GM23338 (cell line): ENCODE results near the gene RPS21. TPM values are rescaled to one million over a fixed set of nuclear protein-coding genes. Genes with fewer than 3 reads are reported as not detected.

Source experiments
- EZH2phosphoT487 ChIP-seq: fragments of 200-600 bp; sonication (generic); IDR thresholded peaks from one replicate; pipeline ENCODE4 v1.8.1; 2018; ENCODE audit warnings: antibody characterized with exemption; ENCODE audit not compliant: unreplicated experiment
- polyA plus RNA-seq: library from polyadenylated mRNA; unstranded; fragments of >200 nt; fragmentation: Nextera tagmentation; extraction: Ambion mirVana; gene quantifications from 2 replicates; pipeline ENCODE4 v1.2.1, GENCODE V29; 2016
- total RNA-seq: library from RNA; depleted of rRNA; stranded (reverse); fragments of >200 nt; shearing (Covaris generic); gene quantifications from 2 replicates; pipeline ENCODE4 v1.2.3, GENCODE V29; 2014
- TF ChIP-seq, protein P1 (sequence below): fragments of 250-450 bp; sonication (Bioruptor Pico); IDR thresholded peaks from 2 replicates; pipeline ENCODE4 v1.5.0; 2020; ENCODE audit warnings: mild to moderate bottlenecking, moderate library complexity
- TF ChIP-seq, protein P2 (sequence below), 2 experiments: fragments of 200-600 bp in 1 of 2; sonication (generic) in 1 of 2; conservative IDR thresholded peaks; 2 replicates each; pipeline versions ENCODE4 v1.5.1 to v1.6.1; 2016 to 2017; ENCODE audit warnings: antibody characterized with exemption in 2 of 2, low read depth in 2 of 2, mild to moderate bottlenecking in 2 of 2, moderate library complexity in 1 of 2

RPS21 gene
- total and polyA plus RNA-seq, 2 experiments from 2014 or later = 759 to 2,298 TPM

DNA sequence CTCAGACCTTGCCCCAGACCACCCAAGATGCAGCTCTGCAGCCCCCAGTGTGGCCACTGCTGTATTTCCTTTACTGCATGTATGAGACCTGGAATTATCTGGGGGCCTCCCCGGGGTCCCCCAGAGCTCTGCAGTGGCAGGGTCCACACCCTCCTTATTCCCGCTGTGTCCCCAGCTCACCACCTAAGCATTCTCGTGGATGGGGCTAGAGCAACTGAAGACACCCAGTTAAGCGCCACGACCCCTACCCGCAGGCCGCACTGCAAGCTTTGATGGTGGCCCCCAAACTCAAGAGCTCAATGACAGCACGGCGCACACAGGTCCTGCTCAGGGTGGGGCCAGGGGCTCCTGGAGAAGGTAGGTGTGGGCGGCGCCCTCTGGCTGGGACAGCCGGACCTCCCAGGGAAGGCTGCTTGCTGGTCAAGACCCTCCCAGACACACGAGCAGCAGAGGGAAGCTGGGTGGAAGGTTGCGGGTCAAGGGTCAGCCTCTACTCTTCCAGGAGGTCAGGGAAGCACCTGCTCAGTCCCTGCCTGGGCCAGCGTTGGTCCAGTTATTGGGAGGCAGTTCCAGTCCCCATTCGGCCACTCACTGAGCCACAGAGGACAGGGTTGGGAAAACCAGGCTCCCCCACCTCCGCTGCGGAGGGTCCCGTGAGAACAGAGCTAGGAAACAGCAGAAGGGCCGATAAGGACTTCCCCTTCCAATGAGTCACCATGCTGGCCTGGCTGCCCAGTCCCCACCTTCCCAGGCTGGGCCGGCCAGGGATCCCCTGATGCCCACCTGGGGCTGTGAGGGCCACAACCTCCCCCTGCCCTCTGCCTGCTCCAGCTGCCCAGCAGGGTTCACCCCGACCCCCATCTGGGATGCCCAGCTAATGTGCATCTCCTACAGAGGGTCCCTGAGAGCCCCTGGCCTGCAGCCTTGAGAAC lies 22.7 kb upstream of the RPS21 start (continued):
- TF ChIP-seq, protein P1, sequence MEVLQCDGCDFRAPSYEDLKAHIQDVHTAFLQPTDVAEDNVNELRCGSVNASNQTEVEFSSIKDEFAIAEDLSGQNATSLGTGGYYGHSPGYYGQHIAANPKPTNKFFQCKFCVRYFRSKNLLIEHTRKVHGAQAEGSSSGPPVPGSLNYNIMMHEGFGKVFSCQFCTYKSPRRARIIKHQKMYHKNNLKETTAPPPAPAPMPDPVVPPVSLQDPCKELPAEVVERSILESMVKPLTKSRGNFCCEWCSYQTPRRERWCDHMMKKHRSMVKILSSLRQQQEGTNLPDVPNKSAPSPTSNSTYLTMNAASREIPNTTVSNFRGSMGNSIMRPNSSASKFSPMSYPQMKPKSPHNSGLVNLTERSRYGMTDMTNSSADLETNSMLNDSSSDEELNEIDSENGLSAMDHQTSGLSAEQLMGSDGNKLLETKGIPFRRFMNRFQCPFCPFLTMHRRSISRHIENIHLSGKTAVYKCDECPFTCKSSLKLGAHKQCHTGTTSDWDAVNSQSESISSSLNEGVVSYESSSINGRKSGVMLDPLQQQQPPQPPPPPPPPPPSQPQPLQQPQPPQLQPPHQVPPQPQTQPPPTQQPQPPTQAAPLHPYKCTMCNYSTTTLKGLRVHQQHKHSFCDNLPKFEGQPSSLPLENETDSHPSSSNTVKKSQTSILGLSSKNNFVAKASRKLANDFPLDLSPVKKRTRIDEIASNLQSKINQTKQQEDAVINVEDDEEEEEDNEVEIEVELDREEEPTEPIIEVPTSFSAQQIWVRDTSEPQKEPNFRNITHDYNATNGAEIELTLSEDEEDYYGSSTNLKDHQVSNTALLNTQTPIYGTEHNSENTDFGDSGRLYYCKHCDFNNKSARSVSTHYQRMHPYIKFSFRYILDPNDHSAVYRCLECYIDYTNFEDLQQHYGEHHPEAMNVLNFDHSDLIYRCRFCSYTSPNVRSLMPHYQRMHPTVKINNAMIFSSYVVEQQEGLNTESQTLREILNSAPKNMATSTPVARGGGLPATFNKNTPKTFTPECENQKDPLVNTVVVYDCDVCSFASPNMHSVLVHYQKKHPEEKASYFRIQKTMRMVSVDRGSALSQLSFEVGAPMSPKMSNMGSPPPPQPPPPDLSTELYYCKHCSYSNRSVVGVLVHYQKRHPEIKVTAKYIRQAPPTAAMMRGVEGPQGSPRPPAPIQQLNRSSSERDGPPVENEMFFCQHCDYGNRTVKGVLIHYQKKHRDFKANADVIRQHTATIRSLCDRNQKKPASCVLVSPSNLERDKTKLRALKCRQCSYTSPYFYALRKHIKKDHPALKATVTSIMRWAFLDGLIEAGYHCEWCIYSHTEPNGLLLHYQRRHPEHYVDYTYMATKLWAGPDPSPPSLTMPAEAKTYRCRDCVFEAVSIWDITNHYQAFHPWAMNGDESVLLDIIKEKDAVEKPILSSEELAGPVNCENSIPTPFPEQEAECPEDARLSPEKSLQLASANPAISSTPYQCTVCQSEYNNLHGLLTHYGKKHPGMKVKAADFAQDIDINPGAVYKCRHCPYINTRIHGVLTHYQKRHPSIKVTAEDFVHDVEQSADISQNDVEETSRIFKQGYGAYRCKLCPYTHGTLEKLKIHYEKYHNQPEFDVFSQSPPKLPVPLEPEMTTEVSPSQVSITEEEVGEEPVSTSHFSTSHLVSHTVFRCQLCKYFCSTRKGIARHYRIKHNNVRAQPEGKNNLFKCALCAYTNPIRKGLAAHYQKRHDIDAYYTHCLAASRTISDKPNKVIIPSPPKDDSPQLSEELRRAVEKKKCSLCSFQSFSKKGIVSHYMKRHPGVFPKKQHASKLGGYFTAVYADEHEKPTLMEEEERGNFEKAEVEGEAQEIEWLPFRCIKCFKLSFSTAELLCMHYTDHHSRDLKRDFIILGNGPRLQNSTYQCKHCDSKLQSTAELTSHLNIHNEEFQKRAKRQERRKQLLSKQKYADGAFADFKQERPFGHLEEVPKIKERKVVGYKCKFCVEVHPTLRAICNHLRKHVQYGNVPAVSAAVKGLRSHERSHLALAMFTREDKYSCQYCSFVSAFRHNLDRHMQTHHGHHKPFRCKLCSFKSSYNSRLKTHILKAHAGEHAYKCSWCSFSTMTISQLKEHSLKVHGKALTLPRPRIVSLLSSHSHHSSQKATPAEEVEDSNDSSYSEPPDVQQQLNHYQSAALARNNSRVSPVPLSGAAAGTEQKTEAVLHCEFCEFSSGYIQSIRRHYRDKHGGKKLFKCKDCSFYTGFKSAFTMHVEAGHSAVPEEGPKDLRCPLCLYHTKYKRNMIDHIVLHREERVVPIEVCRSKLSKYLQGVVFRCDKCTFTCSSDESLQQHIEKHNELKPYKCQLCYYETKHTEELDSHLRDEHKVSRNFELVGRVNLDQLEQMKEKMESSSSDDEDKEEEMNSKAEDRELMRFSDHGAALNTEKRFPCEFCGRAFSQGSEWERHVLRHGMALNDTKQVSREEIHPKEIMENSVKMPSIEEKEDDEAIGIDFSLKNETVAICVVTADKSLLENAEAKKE (CRISPR knock-in tag) = no peak
- TF ChIP-seq, protein P2, sequence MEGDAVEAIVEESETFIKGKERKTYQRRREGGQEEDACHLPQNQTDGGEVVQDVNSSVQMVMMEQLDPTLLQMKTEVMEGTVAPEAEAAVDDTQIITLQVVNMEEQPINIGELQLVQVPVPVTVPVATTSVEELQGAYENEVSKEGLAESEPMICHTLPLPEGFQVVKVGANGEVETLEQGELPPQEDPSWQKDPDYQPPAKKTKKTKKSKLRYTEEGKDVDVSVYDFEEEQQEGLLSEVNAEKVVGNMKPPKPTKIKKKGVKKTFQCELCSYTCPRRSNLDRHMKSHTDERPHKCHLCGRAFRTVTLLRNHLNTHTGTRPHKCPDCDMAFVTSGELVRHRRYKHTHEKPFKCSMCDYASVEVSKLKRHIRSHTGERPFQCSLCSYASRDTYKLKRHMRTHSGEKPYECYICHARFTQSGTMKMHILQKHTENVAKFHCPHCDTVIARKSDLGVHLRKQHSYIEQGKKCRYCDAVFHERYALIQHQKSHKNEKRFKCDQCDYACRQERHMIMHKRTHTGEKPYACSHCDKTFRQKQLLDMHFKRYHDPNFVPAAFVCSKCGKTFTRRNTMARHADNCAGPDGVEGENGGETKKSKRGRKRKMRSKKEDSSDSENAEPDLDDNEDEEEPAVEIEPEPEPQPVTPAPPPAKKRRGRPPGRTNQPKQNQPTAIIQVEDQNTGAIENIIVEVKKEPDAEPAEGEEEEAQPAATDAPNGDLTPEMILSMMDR (conservative IDR thresholded peaks at IDR 0.05; ENCODE audit: low read depth in 2 of 2) = peak; percentile 26 to 42; a peak in 2 of 4 replicates
- TF ChIP-seq EZH2phosphoT487 = no peak
